NCI-H69 (cell line): ENCODE results near the gene OPCML.

Source experiments
- DNase-seq: peaks from one replicate; lab custom pipeline; 2025; lab: John Stamatoyannopoulos, UW

OPCML gene

DNA sequence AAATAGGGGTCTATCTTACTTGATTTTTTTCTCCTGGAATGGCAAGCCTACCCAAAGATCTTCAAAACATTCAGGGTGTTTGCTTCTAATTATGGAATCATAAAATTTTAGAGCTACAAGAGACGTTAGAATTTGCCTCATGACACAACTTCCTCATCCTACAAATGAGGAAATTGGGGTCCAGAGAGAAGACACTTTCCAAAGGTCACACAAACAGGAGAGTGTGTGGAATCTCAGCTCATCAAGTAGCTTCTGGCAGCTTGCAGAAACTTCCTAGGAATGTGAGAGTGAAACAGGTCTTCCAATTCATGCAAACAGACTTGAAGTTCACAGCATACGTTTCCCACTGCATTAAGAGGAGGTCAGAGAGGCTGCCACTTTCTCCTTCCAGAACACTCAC, 976.0 kb downstream of the OPCML start:
- no peak for DNase-seq

DNA sequence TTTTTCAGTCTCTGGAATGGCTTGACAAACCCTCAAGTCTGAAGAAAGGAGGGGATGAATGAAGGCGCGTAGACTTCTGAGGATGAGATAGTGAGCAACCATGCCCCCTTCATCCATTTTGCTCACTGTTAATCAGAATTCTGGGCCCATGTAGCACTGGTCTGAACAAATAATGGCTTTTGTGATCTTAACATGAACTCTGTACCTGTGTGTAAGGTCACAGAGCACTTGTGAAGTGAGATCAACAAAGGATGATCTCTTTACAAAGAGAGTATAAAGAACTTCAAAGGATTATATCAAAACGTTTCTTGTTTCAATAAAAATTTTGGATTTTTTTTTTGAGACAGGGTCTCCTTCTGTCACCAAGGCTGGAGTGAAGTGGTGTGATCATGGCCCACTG, 976.7 kb downstream of the OPCML start:
- DNase-seq, result no peak

DNA sequence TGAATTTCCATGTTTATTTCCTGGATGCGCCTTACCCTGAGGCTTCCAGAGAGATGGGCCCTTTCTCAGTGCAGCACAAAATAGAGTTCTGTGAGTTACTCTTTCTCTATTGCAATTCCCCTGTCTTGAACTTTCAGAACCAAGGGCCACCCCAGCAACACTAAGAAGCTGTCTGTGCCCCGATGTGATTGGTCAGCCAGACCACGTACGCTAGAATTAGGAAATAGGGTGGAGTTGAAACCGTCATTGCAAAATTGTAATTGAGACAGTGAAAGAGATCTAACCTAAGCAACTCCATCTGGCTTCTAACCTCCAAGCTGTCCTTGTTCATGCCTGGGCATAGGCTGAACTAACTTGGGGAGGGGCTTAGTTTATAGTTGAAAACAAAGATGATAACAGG, 981.3 kb downstream of the OPCML start:
- DNase-seq, result no peak

DNA sequence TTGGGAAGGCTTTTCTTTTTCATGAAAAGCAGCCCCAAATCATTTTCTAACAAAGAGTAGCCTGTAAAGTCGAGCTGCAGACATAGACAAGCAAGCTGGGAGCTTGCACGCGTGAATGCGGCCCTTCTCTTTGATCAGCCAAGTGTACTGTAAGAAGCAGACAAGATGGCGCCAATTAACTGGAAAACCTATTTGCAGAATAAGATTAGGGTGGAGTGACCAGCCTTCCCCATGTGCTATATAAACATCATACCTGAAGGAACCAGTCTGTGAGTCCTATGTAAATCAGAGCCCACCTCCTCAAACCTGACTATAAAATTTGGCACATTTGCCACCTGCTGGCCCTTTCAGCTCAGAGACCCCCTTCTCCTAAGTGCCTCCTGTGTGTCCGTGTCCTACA, 982.7 kb downstream of the OPCML start:
- DNase-seq, result no peak

DNA sequence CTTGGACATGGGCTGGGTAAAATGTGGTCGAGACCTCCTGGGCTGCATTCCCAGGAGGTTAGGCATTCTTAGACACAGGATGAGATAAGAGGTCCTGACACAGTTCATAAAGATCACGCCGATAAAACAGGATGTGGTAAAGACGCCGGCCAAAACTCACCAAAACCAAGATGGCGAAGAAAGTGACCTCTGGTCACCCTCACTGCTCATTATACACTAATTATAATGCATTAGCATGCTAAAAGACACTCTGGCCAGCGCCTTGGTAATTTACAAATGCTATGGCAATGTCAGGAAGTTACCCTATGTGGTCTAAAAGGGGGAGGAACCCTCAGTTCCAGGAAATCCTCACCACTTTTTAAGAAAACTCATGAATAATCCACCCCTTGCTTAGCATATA, 983.3 kb downstream of the OPCML start:
- no peak for DNase-seq

DNA sequence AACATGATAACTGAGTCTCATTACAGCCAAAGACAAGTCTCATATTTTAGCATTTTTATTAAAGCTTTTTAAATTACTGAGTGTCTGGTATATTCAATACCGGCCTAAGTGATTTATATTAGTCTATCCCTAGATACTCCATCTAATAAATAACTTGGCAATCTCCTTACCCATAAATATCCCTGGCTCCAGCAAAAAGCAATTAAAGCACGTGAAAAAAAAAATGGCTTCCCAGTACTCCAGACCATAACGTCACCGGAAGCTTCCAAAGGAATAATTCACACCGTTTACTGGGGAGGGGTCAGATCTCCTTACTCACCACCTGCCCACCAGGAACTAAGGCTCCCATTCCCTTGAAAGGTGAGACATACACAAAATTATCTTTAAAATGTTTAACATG, 988.3 kb downstream of the OPCML start:
- DNase-seq, result no peak

DNA sequence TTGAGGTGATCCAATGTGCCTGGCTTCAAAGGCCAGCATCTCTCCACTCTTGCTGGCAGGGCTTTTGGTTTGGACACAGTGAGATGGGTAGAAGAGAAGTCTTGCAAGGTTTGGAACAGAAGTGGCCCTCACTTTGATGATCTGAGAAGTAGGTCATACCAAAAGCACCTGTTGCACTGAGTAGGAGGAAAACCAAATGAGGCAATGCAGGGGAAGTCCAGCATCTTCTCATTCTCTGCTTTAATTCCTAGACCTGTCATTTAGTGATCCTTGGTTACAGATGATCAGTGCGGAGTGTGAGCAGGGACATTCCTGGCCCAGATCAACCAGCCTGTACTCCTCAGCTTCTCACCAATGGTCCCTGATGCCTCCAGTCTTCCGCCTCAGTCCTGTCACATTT, 990.5 kb downstream of the OPCML start:
- DNase-seq, result no peak

DNA sequence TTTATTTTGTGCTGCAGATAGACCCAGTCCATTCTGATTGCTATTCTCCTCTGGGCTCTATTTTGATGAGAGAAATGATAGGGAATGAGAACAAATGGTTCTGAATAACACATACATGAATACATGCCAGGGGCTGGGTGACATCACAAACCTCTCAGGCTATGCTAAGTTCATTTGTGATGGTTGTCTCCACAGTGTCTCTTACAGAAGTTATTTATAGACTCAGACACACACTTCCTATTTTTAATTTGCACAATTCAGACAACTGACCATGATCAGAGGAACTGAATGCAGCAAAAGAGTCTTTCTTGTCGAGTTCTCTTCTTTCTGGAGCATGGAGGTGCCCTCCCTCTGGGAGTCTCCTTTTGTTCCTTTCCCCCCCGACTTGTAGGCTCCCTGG, 991.7 kb downstream of the OPCML start:
- no peak for DNase-seq

DNA sequence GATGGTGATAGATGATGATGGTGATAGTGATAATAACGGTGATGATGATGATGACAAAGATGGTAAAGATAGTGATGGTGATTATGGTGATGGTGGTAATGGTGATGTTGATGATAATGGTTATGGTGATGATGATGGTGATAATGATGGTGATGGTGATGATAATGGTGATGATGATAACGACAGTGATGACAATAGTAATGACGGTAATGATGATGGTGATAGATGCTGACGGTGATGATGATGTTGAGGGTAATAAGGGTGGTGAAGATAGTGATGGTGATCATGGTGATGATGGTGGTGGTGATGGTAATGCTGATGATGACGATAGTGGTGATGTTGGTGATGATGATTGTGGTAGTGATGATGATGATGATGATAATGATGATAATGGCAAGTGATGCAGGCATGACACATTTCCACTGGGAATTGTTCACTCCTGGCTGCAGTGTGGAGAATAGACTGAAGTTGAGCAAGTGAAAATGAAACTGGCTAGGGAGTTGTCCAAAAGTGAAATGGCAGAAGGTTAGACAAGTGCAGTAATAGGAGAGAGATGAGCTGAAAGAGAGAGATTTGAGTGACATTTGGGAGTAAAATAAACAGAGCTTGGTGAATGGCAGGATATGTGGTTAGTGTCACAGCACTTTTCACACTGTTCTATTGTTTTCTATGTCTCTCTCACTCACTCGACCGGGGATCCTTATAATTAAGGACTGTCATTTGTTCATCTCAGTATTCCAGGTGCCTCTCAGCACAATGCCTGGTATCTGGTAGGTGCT, 992.5 kb downstream of the OPCML start:
- no peak for DNase-seq

DNA sequence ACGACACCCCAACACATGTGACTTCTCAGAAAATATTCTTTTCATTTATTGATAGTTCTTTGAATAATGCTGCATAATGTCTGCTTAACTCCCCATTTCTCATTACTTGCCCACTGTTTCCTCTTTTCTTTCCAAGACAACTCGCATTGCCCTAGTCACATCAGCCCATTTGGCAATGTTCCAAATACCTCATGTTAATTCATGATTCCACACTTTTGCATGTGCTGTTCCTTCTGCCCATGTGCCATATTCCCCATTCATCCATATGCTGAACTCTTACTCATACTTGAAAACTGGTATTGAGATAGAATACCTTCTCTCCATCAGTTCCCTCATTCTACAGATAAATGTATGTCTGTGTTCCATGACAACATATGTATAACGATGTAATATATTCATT, 993.7 kb downstream of the OPCML start:
- no peak for DNase-seq

DNA sequence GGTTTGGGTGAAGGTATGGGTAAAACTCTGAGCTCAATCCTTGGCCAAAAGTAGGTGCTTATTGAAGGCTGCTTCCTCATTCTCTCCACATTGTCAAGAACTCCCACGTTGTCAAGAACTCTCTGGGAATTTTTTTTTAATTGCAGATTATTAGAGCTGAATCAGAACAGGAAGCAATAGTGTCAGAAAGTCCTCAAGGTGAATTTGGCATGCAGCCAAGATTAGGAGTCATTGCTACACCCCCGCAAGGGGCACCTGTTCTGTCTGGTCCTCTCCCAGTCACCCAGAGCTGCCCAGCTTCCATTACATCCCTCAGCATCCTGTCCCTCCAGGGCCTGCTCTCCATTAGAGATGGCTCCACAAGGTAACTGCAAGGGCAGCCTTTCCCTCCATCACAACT, 996.5 kb downstream of the OPCML start:
- peak; percentile 58 for DNase-seq

DNA sequence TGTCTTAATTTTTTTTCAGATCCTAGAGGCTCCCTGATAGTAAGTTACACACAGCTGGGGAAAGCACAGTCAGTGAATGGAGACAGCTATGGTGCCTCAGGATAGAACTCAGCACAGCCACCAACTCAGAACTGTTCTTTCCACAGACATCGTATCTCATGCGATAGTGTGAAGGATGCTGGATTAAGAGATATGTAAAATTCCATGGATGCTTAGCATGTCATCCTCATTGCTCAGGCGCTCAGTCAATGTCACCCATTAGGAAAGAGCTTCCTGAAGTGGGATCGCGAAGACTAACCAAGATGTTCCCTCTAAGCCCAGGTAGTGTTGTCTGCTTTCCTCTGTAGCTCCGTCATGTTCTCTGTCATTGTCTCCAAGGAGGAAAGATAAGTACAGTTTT, 1000.4 kb downstream of the OPCML start:
- no peak for DNase-seq

DNA sequence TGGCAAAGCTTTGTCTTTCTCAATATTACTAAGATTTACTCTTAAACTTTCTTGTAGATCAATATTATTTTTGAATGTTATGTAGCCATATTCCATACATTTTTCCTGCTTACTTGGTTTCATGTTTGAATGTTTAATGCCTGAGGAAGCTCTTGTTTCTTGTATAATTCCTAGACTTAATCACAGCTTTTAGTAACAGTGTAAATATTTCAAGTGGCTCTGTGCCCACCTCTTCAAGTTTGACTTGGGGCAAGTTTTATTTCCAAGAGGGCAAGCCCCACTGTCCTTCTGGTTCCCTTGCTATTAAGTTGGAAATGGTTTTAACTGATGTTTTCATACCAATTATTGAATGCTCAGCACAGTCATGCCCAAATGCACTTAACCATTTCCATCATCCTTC, 1004.1 kb downstream of the OPCML start:
- no peak for DNase-seq

DNA sequence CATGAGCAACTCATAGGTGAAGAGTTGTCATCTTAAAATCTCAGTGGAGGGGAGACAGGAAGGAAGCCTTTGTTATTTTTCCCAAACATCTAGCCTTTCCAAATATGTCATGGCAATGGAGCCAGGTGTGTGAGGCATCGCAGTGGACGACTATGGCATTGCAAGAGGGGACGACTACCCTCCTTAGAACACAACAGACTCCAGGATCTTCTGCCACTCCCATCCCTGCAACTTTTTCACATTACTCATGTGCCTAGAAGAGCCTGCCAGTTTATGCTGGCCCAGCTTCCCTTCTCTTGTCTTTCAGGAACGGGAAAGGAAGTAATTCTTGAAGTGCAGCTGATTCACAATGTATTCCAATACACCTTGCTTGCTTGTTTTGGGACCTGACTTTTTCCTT, 1008.4 kb downstream of the OPCML start:
- no peak for DNase-seq

DNA sequence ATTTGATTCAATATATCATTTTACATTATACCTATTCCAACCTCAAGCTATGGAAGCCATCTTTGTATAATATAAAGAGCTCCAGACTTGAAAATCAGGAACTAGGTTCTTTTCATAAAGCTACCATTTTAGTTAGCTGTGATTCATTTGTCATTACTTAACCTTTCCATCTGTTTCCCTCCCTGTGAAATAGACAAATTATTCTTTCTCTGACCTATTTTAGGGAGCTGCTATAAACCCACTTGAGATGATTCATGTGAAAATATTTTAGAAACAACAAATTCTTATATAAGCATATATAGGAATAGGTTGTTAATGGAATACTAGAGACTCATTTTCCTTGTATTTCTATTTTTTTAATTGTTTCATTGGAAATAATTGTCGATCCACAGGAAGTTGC, 1012.1 kb downstream of the OPCML start:
- no peak for DNase-seq

DNA sequence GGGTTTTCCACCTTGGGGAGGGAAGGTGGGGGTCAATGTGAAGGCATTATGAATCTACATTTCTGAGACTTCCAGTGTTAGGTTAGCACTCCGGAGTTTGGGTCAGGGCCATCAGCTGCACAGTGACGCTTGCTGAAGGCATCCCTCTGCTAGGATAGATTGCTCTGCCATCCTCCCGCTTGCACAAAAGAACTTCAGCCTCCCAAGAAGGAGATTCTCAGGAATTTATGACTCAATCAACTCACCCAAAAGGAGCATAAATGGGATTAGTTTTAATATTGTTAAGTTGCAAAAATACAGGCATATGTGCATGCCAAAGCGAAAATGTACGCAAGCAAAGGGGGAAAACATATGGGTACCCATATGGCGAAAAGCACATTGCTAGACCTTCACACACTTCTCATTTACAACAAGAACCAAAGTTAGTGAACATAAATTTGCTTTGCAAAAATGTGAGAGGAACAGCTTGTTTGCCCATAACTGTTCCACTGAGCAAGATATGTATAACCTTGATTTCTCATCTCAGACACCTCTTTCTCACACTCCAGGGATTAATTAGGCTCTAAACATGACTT, 1013.0 kb downstream of the OPCML start:
- no peak for DNase-seq

DNA sequence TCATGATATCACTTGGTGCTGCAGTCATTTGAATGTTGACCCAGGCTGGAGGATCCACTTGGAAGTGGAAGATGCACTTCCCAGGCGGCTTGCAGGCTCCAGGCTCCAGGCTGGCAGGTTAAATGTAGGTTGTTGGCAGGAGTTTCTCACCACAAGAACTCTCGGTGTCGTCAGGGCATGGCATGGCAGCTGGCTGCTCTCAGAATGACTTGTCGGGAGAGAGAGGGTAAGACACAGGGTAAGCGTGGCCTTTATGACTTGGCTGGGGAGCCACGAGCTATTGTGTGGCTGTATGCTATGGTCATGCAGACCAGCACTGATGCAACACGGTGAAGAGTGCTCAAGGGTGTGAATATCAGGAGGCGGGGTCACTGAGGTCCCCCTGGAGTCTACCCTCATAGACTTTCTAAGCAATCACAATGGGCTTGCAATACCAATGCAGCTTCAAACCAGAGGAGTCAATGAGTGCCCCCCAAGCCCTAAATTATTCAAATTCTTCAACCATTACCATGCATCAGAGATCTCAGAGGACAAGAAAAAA, 1027.7 kb downstream of the OPCML start:
- no peak for DNase-seq

DNA sequence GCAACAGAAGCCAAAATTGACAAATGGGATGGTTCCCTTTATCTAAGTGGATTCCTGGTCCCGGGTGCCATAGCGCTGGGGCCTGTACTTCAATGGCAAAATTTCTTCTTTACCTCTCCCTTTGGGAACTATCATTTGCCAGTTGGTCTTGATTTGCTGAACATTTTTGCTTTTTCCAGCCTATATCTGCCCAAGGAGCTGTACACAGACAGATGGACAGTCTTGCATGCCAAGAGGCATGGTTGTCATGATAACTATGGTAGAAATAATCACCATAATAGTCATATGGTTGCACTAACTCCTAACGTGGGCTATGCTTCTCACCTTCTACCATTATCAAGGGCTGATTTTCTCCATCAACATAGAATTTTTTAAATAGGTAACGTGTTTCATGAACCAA, 1030.9 kb downstream of the OPCML start:
- DNase-seq, result no peak

DNA sequence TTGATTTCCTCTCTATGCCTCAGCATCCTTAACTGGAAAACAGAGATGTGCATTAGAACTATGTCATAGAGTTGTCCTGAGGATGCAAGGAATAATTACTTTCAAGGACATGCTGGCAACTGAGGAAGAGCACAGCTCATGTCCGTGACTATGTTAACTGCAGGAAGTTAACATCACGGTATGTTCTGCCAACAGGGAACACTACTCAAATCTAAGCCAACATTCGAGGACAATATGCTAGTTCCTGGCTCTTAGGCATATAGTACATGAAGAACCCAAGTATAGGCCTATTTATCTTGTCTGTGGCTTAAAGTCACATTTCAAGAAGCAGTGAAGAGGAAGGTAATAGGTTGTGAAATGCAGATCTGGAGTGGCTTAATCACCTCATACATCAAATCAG, 1032.6 kb downstream of the OPCML start:
- DNase-seq, result no peak

DNA sequence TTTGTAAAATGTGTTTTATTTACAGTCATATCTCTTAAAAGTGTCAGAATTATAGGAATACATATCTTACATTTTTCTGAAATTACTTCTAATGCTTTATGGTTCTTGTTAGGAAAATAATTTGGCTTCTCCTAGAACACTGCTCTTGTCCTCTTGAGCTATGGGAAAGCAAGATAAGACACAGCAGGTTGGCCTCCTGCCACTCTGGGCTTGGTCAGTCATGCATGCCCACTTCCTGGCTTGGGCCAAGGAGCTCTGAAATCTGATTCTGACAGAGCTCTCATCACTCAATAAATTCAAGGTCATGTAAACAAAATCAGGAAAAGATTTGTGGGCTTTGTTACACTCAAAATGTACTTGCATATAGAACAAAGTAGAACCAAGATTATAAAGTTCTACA, 1036.0 kb downstream of the OPCML start:
- no peak for DNase-seq

DNA sequence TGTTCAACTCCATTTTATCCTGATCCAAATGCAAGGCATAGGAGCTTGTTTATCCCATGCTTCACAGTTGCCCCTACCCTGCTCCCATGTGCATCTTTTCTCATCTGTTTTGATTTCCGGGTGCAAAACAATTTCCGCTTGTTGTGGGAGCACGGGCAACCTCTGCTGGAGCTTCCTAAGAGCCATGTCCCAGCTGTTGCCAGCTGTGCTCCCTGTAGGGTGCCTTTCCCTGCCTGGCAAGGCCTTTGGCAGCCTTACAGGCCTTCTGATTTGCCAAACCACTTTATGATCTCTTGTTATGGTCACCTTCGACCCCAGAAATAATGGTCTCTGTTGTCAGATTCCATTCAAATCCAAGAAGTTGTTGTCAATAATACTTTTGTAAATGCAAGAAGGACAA, 1038.5 kb downstream of the OPCML start:
- DNase-seq, result peak; percentile 2

DNA sequence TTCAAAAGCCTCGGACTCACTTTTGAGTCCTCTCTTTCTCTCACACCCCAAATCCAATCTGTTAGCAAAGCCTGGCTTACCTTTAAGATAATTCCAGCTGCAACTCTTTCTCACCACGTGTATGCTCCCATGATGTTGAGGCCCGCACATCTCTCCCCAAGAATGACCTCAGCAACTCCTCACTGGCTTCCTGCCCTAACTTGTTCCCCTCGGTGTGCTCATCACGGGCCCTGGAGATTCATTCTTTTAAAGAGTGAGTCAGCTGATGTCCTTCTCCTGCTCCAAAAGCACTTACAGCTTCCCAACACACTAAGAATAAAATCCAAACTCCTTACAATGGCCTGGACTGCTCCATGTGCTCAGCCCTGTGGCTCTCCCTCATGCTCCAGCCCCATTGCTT, 1041.3 kb downstream of the OPCML start:
- no peak for DNase-seq

DNA sequence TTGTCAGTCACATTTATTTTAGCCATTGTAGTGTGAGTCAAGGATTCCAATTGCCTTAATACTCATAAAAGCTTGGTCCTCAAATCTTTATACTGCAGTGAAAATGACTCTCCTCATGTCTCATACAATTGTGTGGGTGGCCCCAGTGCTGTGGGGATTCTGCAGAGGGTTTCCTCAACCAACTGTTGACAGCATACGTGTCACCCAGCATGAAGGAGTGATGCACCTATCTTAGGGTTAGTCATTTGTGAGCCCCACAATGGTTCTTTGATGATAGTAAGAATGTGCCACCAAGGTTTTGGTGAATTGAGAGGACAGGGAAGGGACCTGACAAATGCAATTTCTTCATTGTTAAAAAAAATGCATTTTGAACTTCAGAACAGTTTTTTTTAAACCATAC, 1046.2 kb downstream of the OPCML start:
- DNase-seq, result no peak

DNA sequence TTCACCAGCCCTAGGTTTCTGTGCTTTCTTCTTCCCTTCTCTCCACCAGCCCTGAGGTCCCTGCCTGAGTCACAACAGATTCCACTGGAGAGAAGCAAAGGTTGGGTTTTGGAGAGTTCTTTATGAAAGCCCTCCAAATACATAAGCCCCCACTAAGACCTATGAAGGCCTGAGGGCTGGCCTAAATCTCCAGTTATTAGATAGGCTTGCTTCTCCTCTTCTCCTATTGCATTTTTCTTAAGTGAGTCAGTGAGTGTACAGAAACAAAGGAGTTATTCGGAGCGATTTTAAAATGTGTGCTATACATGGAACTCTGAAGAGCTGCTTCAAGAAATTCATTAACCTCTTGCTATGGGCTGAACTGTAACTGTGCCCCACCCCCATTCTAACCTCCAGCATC, 1057.3 kb downstream of the OPCML start:
- DNase-seq, result no peak
